ENCODE results near the gene ADAMTSL1.

Gene ADAMTSL1

GRCh38 chr9:18700714-18701113, 226.8 kb downstream of the ADAMTSL1 start:
- Histone ChIP-seq H3K27ac (no peak overlapping the region), H3K36me3 (ENCODE audit: insufficient read depth) (no peaks in the 10 kb centered on the region), H3K4me1 (ENCODE audit: low read depth, poor library complexity, severe bottlenecking) (no peaks in the 10 kb centered on the region), H4K20me1 (ENCODE audit: insufficient read depth) (no peaks in the 10 kb centered on the region), H2AFZ (ENCODE audit: low read depth) (no peak overlapping the region), H3K79me2 (ENCODE audit: insufficient read depth, low read depth) (no peaks in the 10 kb centered on the region), H3K4me2 (no peak overlapping the region), H3K27me3 (ENCODE audit: insufficient read depth, low read depth) (no peaks in the 10 kb centered on the region), H3K4me3 (IDR thresholded peaks at IDR 0.05; ENCODE audit: insufficient read depth, low read depth, low read length) (no peak overlapping the region), H3K9ac (no peak overlapping the region)
- no peak for TF ChIP-seq CTCF (conservative IDR thresholded peaks at IDR 0.05; ENCODE audit: low read depth, low read length)

- no peaks in the 10 kb centered on the region for H3K36me3 ChIP-seq (ENCODE audit: insufficient read depth)
- H3K4me2 ChIP-seq, result no peak overlapping the region
- no peaks in the 10 kb centered on the region for H3K79me2 ChIP-seq (ENCODE audit: insufficient read depth, low read depth)
- no peaks in the 10 kb centered on the region for H3K27me3 ChIP-seq (ENCODE audit: insufficient read depth, low read depth)
- TF ChIP-seq CTCF (conservative IDR thresholded peaks at IDR 0.05; ENCODE audit: low read depth, low read length), result no peak
- H2AFZ ChIP-seq (ENCODE audit: low read depth), result no peak overlapping the region
- no peak overlapping the region for H3K27ac ChIP-seq
- no peaks in the 10 kb centered on the region for H3K4me1 ChIP-seq (ENCODE audit: low read depth, poor library complexity, severe bottlenecking)
- H3K4me3 ChIP-seq (IDR thresholded peaks at IDR 0.05; ENCODE audit: insufficient read depth, low read depth, low read length), result no peak overlapping the region
- no peak overlapping the region for H3K9ac ChIP-seq
- H4K20me1 ChIP-seq (ENCODE audit: insufficient read depth), result no peaks in the 10 kb centered on the region
Observed at GRCh38 chr9:18703151-18703900, 229.4 kb downstream of the ADAMTSL1 start.

- H3K27me3 ChIP-seq (ENCODE audit: insufficient read depth, low read depth), result no peaks in the 10 kb centered on the region
- no peak for TF ChIP-seq CTCF (conservative IDR thresholded peaks at IDR 0.05; ENCODE audit: low read depth, low read length)
- H2AFZ ChIP-seq (ENCODE audit: low read depth), result no peak overlapping the region
- H3K9ac ChIP-seq, result no peak overlapping the region
- no peaks in the 10 kb centered on the region for H3K79me2 ChIP-seq (ENCODE audit: insufficient read depth, low read depth)
- H3K36me3 ChIP-seq (ENCODE audit: insufficient read depth), result no peaks in the 10 kb centered on the region
- no peaks in the 10 kb centered on the region for H3K4me1 ChIP-seq (ENCODE audit: low read depth, poor library complexity, severe bottlenecking)
- H3K4me2 ChIP-seq, result no peak overlapping the region
- no peak overlapping the region for H3K27ac ChIP-seq
- no peak overlapping the region for H3K4me3 ChIP-seq (IDR thresholded peaks at IDR 0.05; ENCODE audit: insufficient read depth, low read depth, low read length)
- H4K20me1 ChIP-seq (ENCODE audit: insufficient read depth), result no peaks in the 10 kb centered on the region
Observed at GRCh38 chr9:18703901-18704379, 230.0 kb downstream of the ADAMTSL1 start.

GRCh38 chr9:18705796-18706392, 231.9 kb downstream of the ADAMTSL1 start:
- H2AFZ ChIP-seq (ENCODE audit: low read depth), result no peak overlapping the region; the same call in 1 of the 2 replicates
- no peaks in the 10 kb centered on the region for H4K20me1 ChIP-seq (ENCODE audit: insufficient read depth)
- no peak for TF ChIP-seq CTCF (conservative IDR thresholded peaks at IDR 0.05; ENCODE audit: low read depth, low read length)
- no peak overlapping the region for H3K27ac ChIP-seq
- no peak overlapping the region for H3K4me3 ChIP-seq (IDR thresholded peaks at IDR 0.05; ENCODE audit: insufficient read depth, low read depth, low read length)
- no peaks in the 10 kb centered on the region for H3K36me3 ChIP-seq (ENCODE audit: insufficient read depth)
- no peaks in the 10 kb centered on the region for H3K4me1 ChIP-seq (ENCODE audit: low read depth, poor library complexity, severe bottlenecking)
- H3K4me2 ChIP-seq, result no peak overlapping the region
- no peaks in the 10 kb centered on the region for H3K79me2 ChIP-seq (ENCODE audit: insufficient read depth, low read depth)
- H3K27me3 ChIP-seq (ENCODE audit: insufficient read depth, low read depth), result no peaks in the 10 kb centered on the region
- no peak overlapping the region for H3K9ac ChIP-seq

All from KMS-11 (cell line).